NCI-H2196 (cell line): Measurements from ENCODE around the gene AFG3L2.

Experiments used
- DNase-seq: peaks from one replicate; lab custom pipeline; 2025; ENCODE audit not compliant: unreplicated experiment; lab: John Stamatoyannopoulos, UW

AFG3L2 gene

DNA sequence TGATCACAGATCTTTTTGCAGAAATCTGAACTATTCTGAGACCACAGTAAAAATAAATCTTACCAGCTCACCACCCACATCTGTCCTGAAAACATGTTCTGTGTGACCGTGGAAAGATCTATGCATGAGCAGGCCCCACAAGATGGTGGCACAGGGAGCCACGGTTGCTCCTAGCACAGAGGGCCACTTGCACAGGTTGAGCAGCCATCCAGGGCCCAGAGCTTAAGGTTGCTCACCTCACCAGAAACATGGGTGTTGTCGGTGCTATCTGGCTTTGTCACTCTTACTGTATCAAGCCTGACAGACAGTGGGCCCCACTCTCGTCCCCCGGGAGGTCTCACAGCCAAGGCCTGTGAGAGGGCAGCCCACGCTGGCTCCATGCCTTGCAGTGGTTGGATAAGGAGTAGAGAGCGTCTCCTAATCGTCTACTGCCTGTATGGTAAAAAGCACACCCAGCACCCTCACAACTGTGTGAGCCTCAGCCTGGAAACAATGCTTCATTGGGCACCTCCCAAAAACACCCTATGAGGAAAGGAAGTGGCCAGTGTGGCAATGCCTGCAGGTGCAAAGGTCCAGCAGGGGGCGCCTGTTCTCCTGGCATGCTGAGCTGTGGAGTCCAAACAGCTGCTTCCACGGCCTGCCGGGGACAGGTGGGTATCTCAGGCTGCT lies 49.4 kb downstream of the AFG3L2 start:
- peak; percentile 81 for DNase-seq

DNA sequence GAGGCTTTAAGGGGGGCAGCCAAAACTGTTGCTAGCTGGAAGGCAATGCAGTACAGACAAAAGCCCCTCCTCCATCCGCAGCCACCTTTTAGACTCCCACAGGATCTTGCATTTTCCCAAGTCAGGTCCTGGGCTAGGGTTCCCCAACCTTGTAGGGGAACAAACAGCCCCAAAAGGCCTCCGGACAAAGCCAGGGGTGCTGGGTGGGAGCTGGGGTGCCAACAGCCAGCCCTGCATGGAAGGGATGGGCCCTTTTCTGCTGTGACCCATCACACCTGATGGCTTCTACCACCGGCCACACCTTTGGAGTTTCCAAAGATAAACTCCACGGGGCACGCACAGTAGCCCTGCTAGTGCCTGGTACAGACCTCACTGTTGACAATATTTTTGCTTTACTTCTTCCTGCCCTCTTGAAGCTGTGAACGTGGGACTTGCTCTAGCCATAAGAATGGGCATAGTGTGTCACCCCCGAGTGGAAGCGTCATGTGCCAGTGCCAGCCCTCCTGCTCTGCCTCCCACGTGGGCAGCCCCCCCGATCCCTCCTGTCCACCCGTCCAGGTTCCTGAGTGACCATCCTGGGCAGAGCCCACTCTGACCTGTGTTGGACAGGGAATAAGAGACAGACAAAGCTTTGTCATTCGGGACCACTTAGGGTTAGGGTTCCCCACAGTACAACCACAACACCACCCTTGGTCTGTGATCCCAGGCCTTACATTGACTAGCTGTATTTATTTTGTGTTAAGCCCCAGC lies 50.1 kb downstream of the AFG3L2 start:
- DNase-seq, result no peak

DNA sequence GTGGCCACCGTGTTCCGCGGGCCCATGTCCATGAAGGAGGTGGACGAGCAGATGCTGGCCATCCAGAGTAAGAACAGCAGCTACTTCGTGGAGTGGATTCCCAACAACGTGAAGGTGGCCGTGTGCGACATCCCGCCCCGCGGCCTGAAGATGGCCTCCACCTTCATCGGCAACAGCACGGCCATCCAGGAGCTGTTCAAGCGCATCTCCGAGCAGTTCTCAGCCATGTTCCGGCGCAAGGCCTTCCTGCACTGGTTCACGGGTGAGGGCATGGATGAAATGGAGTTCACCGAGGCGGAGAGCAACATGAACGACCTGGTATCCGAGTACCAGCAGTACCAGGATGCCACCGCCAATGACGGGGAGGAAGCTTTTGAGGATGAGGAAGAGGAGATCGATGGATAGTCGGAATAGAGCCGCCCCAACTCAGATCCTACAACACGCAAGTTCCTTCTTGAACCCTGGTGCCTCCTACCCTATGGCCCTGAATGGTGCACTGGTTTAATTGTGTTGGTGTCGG lies 51.2 kb downstream of the AFG3L2 start:
- no peak for DNase-seq

DNA sequence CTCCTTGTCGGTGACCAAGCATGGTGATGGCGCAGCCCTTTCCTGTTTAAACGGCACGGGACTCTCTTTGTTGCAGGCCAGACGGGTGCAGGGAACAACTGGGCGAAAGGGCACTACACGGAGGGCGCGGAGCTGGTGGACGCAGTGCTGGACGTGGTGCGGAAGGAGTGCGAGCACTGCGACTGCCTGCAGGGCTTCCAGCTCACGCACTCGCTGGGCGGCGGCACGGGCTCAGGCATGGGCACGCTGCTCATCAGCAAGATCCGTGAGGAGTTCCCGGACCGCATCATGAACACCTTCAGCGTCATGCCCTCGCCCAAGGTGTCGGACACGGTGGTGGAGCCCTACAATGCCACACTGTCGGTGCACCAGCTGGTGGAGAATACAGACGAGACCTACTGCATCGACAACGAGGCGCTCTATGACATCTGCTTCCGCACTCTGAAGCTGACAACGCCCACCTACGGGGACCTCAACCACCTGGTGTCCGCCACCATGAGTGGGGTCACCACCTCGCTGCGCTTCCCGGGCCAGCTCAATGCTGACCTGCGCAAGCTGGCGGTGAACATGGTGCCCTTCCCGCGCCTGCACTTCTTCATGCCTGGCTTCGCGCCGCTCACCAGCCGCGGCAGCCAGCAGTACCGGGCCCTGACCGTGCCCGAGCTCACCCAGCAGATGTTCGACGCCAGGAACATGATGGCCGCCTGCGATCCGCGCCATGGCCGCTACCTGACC lies 51.9 kb downstream of the AFG3L2 start:
- DNase-seq, result no peak

DNA sequence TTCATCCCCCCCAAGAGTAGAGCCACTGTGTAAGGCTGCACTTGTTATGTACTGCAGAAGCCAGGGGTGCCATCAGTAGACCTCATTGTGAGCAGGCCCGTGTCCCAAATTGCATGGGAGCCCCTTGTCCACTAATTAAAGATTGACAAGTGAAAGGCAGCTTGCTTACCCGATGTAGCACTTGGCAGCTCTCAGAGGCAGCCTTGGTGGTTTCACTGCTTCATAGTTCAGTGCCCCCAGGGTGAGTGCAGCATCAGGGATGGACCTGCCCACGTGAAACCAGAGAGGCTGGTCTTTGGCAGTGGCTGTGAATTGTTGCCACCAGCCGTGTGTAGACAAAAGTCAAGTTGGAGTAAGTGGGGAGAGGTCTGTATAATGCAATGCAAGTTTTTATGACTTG lies 55.7 kb downstream of the AFG3L2 start:
- DNase-seq, result no peak

DNA sequence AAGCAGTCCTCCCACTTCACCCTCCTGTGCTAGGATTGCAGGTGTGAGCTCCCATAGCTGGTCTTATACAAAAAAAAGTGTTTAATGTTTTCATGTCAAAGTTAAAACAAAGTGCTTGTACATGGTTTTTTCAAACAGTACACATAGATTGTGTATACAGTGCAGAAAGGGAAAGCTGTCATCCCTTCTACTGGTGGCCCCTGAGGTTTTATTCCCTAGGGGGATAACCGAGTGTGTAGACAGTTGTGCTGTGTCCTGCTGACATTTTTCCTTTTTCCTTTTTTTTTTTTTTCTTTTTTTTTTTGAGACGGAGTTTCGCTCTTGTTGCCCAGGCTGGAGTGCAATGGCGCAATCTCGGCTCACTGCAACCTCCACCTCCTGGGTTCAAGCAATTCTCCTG lies 58.2 kb downstream of the AFG3L2 start:
- DNase-seq, result no peak

DNA sequence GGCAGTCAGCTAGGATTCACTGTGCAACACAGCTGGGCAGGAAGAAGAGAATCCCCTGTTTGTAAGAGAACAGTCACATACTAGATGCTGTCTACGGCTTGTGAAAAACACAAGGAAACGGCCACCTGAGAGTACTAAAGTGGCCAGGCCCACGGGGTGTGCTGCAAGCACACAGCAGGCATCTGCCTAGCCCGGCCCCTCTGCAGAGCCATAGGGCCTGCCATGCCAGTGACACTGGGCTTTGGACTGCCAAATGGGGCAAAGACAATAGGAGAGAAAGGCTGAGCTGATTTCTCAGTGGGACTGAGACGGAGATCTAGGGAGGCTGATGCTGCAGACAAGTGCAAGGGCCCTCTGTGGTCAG lies 58.7 kb downstream of the AFG3L2 start:
- no peak for DNase-seq

DNA sequence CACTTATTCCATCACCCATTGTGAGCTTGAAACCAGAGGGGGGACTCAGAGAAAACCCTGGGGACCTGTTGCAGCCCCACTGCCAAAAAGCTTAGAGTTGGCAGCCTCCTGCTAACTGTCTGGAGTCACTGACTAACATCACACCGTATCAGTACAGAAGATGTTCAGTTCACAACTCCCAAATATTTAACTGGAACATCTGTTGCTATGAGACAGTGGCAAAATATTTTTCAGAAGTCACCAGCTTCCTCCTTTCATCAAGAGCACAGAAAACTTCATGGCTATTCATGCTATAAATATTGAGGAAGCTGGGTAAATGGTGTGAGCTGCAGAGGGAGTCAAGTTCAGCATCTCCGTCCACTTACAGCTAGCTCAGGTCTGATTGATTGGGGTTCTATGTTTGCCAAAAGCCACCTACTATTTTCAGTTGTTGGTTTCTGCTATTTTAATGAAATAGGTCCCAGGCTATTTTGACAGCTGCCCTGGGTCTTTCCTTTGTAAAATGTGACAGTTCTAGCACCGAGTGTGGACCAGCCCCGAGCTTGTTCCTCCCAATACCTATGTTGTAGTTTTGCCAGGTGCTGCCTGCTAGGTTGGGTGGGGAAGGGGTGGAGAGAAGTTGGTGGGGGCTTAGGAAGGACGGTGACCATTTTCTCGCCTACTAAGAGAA lies 59.2 kb downstream of the AFG3L2 start:
- DNase-seq, result no peak

DNA sequence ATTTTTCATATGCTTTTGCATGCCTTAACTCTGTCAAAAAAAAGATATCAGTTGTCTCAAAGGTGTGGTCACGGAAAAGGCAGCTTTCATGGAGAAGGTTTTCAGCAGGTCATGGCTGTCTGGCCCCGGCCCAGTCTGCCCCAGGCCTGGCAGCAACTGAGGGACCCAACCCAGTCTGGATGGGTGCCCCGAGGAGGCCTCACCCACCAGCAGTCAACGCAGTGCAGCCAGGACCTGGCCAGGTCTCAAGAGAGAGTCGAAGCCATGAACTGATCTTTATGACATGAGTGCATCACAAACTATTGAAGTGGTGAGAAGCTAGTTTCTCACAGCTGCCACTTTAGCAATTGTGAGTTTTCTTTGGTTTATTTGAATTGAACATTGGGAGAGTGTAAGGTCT lies 61.1 kb downstream of the AFG3L2 start:
- no peak for DNase-seq

DNA sequence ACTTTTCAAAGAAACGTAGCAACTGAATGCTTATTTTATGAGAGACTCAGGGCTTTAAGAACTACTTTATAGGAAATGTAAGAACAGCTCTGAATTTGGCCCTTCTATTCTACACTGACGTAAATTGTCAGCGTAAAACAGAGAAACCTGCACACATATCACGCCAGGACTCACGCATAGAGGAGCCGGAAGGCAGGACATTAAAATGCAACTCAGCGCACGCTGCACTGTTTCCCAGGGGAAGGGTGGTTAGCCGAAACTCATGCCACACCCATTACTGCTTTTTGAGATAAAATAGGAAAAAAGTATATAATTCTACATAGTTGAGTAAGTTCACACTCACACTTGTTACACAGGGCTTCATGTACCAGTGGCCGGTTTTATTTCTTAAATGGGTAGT lies 61.5 kb downstream of the AFG3L2 start:
- DNase-seq, result no peak

DNA sequence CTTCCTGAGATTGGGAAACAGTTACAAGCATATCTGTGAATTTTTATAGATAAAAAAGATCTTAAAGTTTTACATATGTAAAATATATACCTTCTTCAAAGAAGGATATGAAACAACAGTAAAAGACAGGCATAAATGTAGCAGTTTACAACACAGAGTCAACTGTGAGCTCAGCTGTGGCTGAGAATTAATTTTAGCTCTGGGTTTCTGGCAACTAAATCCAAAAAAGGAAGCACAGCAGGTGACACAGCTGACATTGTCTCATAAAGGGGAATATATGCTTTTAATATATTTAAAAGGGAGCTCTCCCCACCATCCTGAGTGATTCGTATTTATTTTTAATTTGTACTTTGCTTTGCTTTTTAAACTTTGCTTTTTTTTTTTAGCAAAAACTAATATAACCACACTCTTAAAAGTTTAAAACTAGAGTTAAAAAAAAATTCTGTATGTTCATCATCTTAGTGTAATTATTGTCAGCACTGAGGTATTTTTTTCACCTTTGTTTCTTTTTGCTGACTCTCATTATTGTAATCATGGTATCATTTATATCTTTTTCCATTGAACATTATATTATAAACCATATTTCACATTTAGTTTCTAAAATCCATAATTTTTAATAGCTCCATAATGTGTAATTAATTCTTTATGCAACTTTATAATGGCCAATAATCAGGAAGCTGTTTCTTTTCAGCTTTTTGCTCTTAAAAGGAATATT lies 62.3 kb downstream of the AFG3L2 start:
- DNase-seq, result no peak

DNA sequence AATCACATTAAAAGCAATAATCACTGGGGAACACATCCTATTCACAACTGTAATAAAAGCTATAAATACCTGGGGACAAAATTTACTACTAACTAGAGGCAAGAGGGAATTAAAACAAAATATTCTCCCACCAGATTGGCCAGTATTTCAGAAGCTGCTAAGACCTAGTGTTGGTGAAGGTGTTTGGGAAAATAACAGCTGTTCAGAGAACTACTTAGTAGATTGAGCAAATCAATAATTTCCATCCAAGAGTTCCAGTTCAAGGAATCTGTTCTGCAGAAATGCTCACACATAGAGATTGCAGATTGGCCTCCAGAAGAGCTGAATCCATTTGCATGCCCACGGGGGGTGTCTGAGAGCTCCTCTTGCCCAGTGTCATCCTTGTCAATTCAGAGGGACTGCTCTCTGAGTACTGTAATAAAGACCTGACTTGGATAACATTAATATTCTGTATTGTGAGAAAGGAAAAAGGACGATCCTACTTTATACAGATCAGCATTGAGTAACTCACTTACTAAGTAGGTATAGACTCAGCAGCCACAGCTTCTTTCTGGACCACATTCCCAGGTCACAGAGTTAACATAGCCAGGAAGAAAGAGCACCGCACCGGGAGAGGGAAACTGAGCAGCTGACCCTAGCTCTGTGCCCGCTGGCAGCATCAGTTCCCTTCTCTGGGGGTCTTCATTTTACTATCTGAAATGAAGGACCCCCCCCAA lies 63.3 kb downstream of the AFG3L2 start:
- no peak for DNase-seq

DNA sequence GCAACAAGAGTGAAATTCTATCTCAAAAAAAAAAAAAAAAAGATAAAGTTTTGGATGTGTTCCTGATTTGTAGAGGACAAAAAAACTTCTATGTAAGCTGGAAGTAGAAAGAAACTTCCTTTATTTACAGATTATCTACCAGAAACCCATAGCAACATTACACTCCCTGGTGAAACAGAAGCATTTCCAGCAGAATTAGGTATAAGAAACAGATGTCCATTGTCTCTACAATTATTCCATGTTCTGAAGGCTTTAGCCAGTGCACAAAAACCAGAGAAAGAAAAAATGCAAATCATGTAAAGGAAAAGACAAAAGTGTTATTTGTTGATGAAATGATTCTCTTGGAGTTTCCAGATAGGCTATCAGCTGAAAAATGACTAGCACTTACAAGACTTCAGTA lies 64.1 kb downstream of the AFG3L2 start:
- no peak for DNase-seq

DNA sequence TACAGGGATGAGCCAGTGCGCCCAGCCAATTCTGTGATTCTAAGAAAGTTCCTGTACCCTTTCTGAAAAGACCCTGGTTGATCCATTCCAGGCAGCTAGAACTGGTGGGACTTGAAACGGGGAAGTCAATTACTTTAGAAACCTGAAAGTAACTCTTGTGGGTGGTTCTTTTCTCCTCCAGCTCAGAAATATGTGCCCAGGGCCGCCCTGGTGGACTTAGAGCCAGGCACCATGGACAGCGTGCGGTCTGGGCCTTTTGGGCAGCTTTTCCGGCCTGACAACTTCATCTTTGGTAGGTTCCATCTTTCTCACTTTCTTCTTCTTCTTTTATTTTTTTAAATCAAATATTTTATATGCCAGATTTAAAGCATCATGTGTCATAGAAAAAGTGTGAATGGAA lies 66.3 kb downstream of the AFG3L2 start:
- no peak for DNase-seq

DNA sequence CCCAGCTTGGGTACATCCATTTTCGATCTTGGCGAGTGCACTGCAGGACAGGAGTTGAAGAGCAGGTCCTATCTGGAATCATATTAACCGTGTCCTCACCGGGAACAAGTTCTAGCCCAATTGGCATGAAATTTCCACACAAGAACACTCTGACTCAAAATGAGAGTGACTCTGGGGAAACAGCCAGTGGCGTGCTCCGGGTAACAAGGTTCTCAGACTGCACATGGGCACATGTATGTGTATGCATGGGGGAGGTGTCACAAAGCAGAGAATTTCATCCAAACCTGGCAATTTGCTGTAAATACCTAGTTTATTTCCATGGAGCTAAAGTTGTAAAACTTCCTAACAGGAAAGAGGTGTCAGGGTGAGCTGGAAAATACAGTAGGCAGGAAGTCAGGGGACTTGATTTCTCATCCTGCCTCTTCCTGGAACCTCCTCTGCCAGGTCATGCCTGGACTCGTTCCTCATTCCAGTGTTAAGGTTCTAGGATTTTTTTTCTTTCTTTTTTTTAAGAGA lies 67.3 kb downstream of the AFG3L2 start:
- DNase-seq, result no peak

DNA sequence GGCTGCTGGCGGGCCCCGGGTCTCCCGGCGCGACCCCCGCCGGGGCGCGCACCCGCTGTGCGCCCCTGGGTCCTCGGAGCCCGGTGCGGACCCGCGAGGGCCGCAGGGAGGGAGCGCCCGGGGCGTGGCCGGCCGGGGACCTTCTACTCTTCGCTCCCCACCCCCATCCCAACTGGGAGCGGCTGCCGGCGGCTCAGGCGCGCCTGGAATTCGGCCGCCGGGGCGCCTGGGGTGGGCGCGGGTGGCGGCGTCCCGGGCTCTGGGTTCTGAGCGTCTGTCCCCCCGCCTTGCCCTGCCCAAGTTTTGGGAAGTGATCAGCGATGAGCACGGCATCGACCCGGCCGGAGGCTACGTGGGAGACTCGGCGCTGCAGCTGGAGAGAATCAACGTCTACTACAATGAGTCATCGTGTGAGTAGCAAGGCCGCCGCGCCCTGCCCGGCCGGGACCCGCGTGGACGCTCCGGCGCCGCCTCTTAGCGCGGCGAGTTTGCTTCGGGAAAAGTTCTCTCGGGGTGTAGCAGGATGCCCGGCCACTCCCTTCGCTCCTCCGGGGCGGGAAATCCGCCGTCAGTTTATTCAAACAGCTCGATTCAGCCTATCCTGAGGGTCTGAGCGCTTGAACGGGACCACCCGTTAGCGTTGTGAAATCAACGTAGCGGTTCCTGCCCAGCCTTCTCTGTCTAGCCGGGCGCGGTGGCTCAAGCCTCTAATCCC lies 68.5 kb downstream of the AFG3L2 start:
- peak; percentile 49 for DNase-seq

DNA sequence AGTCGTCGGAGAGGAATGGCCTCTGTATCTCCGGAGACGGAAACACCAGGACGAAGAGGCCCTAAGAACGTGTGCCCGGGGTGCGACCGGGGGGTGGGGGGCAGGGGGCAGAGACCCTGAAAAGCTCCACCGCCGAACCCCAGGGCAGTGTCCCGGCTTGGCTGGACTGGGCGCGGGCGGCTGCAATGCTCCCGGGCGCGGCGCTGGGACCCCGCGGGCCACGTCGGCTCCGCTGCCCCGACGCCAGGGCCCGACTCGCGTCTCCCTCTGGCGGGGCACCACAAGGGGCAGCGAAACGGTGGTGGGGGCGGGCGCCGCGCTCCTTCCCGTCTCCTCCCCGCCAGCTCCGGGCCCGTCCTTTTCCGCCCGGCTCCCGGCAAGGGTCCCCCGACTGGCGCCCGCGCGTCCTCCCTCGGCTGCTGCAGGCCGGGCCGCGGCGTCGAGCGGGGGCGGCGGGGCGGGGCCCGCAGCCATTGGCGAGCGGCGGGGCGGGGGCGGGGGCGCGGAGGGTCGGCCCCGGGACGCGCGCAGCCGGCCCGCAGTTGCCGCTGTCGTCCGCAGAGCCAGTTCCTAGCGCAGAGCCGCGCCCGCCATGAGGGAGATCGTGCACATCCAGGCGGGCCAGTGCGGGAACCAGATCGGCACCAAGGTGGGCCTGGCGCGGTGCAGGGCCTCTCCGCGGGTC lies 69.2 kb downstream of the AFG3L2 start, which contains the start of gene TUBB6:
TUBB6 (plus strand) TSS at position 541 of the 685 bp plus-strand sequence; CDS start at position 593, 52 bp downstream.
- peak; percentile 45 for DNase-seq
